Measurements from ENCODE around the gene CLDN19.
A peak's percentile ranks its signal among the peaks of the same experiment; 100 is the strongest.
"Not testable (repeated sequence)": the region's sequence is repeated elsewhere in the genome, so short reads cannot be mapped to it uniquely, and the experiment has no call there.

Gene CLDN19

DNA sequence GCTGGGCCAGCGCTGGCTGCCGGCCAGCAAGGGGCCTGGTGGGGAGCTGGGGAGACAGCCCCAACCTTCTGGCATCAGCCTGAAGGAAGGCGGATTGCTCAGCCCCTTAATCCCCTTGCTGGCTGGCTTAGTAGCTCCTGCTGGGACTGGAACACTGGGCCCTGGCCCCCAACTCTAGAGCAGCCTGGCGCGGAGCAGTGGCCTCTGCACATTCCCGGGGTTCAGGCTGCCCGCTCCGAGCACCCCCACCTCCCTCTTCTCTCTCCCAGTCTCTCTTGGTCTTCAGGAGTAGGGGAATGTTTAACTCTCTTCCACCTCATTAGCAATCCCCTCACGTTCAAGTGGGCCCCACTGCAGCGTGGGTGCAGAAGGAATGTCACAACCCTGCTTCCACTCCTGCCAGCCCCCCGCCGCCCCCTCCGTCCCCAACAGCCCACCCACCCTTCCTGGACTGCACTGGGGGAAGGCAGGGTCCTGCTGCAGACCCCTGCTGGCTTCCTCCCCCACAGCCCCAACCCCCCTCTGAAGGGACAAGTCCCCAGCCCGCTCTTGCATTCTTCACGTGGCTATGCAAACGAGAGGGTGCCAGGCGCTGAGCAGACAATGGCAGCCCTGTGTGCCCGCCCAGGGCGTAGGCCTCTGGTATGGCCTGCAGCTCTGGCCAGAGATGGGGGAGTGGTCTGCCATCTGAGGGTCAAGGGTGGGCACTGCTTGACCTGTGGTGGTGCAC is 980 bp upstream of the CLDN19 start:
- peak in 9 of 51 donors; percentile 5 to 44 (median 23) for DNase-seq

DNA sequence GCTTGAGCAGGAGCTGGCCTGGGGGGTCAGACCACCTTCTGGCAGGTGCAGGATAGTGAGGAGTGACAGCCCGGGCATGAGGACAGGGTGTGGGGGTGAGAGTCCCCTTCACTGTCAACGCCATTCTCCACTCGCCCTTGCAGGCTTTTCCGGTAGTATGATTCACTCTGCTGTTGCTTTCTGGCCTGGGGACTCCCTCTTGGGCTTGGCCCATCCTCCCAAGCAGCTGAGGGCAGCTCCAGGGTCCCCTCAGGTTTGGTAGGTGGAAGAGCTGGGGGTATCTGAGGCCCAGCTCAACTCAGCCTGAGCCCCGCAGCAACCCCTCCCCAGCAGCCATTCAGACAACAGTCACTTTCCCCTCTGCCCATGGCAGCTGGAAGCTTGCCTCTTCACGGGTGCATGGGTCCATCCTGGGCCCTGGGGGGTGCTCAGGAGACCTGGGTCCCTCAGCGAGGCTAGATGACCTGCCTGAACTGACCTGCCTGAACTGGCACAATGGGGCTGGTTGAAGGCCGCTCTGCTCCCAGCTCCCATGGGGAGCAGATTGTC is 1.3 kb downstream of the CLDN19 start:
- no peak for DNase-seq

DNA sequence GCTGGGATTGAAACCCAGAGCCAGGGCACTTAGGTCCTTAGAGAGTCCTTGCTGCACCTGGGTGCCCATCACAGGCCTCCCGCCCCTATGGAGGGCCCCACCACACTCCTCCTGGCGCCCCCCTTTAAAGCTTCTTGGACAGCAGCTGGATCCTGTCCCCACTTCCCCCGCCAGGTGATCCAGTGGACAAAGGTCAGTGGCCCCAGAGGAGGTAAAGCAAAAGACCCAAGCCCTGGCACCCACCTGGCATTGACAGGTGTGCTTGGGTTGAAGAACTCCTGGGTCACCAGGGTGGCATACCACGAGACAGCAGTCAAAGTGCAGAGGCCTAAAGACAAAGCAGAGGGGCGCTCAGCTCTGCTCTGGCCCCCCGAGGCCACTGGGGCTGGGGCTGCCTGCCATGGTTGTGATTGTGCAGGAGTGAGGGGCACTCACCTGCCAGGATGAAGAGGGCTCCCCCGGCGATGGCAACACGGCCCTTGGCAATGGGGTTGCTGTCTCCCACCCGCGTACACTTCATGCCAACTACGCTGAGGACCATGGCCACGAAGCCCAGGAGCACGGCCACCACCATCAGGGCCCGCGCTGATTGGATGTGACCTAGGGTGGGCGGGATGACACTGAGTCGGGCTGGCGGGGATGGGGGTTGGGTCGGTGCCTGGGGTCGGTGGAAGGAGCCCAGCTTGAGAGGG is 1.9 kb downstream of the CLDN19 start:
- DNase-seq = no peak

DNA sequence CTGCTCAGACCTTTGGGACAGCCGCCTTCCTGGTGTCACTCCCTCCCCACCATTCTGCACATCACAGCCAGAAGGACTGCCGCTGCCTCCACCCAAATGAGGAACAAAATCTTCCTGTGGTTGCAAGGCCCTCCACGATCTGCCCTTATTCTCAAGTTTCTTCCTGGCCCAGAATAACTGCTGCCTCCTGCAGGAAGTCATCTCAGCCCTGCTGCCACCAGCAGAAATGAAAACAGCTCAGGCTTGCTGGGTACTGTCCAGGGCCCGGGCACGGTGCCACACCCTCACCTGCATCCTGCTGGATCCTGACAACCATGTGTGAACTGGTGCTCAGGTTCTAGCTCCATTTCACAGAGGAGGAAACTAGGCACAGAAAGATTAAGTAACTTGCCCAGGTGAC is 2.8 kb downstream of the CLDN19 start:
- peak in 6 of 51 donors; percentile 7 to 29 (median 10) for DNase-seq

DNA sequence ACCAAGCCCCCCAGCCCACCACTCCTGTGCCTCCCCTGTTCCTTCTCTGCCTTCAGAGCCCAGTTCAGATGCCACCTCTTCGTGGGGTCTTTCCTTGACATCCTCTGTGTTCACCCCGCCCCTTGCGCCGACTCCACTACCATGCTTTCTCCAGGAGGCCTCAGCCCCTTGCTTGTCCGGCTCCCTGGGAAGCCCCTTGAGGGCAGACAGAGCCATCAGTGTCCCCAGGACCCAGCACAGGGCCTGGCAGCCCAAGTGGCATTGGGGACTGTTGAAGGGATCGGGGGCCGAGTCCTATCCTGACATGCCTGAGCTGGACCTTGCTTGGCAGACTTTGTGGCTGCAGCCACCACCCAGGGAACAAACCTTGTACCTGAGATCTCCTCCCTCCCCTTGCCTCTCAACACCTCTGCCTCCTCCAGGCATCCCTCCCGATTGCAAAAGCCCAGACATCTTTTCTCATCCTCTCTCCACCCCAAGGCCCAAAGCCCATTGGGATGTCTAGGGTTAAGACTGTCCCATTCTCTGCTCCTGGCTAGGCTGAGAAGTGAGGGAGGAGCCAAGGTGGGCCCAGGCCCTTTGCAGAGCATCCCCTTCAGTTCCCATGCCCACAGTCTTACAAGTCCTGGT is 3.4 kb downstream of the CLDN19 start:
- DNase-seq = no peak

DNA sequence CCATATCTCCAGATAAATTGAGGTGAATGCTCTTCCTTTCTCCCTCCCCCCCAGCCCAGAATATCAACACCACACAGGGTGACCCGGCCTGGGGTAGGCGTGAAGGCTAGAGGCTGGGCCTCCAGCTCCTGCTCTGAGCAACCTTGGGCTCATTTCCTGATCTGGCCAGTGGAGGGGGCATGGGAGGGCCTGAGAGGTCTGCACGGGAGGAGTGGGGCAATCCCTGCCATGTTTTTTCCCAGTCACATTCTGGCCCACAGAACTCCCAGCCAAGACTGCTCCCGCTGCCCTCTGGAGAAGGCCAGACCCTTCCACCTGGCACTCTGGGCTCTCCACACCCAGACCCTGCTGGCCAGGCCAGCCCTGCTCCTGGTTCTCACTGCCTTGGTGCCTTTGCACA is 3.9 kb downstream of the CLDN19 start:
- no peak for DNase-seq

DNA sequence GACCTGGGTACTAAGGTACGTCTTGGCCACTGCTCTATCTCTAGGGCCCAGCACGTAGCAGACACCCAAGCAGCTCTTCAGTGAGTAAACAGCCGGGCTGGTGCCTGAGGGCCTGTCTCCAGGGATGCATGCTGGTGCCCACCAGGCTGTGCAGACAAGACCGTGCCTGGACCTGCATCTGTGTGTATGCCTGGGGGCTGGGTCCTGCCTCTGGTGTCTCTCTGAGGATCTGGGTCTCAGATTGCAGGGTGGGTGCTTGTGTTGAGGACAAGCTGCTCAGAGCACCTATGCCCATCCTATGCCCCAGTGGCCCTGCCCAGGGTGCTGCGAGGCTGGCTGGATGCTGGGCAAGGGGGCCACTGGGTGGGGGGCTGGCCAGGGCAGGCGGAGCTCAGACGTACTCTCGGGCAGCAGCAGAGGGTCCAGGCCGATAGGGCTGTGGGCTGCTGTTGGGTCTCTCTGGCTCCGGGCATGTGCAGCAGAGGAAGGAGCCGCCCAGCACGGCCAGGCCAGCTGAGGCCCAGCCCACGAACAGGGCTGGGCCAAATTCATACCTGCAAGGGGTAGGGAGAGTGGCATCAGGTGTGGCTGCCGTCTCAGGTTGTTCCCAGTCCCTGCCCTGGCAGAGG is 4.4 kb downstream of the CLDN19 start:
- DNase-seq = no peak

DNA sequence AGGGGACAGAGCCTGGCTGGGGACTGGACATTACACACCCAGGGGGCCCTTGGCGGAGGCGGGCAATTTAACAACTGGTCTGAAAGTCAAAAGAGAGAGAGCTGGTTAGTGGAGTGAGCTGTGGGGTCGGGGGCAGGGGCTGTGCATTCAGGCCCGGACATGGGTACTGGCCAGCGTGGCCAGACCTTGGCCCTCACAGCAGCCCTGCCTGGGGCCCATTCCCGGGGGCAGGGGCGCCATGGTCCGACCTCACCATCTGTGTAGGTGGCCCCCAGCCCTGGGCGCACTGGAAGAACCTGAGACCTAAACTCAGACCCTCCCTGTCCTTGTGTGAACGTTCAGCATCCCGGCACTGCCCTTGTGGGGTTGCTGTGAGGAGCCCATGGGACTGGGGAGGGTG is 5.0 kb downstream of the CLDN19 start:
- DNase-seq = no peak

DNA sequence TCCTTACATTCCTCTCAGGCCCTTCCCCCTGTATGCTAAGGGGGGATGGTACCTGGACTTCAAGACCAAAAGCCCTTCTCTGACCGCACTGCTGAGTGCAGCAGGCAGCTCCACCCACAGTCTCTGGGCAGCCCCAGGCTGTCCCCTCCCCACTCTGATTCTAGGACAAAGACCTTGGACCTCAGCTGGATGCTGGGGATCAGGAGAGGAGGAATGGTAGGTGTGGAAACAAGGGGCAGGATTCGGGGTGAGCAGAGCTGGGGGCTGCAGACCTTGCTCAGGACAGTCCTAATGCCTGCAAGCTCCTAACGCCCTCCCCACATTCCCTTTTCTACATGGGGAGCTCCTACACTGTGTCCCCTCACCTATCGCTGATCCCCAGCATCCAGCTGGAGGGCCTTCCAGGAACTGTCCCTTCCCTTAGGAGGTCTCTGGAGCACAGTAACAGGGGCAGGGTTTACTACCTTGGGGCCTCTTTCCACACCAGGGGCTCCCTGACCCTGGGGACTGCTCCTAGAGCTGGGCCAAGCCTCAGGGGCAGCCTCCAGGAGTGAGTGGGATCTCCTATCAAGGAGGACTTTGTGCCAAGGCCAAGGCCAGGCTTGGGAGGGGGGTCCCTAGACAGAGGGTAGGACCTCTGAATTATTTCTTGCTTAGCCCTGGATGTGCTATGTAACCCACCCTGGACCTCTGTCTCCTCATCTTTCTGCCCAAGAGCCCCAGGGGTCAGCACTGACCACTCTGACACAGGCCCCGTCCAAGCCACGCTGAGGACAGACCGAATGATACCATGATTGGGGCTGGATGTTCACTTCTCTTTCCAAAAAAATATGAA is 5.6 kb downstream of the CLDN19 start:
- DNase-seq = no peak

DNA sequence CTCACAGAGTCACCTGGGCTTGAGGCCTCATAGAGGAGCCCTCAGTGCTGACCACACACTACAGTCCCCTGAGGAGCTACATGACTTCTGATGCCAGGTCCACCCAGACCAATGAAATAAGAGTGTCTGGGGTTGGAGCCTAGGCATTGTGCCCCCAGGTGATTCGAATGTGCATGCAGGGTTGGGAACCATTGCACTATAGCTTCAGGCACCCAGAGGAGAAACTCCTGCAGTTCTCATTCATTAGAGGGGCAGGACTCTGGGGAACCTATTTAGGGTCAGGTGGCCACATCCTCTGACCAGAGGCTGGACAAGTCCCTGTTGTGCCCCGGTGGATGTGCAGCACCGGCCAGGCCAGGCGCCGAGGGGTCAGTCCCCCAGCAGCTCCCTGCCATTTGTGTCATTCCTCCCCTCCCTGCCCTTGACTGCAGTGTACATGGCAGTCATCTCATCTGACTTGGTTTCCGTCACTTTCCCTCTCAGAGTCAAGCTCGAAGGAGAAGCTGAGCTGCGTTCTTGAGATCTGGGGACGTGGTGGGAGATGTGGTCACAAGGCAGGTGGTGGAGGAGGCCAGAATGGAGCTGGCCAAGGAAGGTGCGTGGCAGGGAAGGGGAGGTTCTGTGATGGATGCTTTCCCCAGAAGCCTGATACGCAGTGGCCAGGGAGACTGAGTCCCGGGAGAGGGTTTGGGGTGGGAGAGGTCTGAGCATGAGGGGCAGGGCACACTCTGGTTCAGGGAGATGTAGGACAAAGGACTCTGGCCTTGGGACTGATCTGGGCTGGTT is 6.4 kb downstream of the CLDN19 start:
- no peak for DNase-seq

DNA sequence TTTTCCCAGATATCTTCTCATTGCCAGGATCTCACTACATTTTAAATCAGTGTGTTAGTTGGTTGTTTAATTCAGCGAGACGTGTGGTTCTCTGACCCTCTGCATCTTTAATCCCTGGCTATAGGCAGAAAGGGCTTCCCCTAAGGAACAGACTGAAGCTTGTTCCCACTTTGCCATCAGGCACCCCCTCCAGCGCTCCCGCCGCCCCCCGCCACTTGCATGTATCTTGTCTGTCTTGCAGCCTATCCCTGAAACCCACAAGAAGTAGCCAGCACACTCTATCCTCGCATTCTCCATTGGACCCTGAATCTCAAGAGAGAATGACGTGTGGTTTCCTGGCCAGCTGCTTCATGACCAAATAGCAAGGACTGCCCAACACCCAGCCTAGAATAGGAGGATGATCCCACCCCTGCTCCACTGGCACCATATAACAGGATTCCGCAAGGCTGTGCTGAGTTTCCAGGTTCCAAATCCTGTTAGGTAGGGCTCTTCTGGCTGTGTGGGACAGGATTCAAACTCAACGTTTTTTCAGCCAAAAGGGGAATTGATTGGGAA is 7.8 kb downstream of the CLDN19 start:
- DNase-seq = no peak

DNA sequence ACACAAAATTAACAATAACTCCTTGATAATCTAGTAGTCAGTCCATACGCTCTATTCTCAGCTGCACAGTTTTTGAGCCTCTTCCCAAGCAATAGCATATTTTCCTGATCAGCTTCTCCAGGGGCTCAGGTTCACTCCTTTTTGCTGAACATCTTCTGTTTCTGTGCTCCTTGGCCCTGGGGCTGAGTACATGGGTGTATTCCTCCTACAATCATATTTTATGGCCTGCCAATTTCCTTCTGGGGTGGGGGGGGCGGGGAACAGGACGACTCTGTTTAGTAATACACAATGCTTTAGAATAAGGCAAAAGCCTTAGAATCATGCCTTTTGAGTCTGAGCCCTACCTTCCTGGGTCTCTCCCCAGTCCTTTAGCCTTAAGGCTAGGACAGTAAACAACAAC is 8.5 kb downstream of the CLDN19 start:
- no peak for DNase-seq

DNA sequence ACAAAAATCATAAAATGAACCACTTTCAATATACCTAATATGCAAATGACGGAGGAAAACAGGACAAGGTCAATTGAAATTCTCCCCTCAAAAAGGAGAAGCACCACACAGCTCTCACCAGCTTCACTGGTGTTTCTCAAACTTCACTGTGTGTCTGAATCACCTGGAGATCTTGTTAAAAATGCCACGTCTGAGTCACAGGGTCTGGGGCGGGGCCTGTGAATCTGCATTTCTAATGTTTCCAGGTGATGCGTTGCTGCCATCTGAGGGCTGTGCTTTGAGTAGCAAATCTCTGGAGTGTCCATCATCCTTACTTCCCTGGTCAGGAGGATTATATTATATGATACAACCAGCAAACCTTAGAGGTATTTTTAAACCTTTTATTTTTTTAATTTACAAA is 9.0 kb downstream of the CLDN19 start:
- no peak for DNase-seq

DNA sequence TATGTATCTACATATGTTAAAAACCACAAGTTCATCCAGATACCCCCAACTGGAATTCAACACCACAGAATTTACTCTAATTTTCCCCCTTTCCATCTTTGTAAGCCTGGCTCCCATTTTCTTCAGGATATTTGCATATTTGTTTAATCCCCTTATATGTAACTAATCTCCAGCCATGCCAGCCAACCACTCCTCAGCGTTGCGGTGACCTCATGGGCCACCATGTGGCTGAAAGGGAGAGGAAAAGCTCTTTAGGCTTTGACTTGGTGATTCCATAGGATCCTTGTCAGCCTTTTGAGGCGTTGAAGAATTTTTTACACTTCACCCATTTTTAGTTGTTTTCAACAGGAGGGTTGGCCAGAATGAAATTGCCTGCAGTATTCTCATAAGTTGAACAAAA is 10.0 kb downstream of the CLDN19 start:
- no peak for DNase-seq

DNA sequence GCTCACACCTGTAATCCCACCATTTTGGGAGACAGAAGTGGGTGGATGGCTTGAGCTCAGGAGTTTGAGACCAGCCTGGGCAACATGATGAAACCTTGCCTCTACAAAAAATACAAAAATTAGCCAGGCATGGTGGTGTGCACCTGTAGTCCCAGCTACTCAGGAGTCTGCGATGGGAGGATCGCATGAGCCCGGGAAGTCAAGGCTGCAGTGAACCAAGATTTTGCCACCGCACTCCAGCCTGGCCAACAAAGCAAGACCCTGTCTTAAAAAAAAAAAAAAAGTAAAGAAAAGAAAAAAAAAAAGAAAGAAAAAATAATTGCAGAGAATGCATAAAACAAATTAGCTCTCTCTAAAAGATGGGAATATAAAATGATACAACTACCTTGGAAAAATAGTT is 14.2 kb downstream of the CLDN19 start:
- not testable (repeated sequence) for DNase-seq

DNA sequence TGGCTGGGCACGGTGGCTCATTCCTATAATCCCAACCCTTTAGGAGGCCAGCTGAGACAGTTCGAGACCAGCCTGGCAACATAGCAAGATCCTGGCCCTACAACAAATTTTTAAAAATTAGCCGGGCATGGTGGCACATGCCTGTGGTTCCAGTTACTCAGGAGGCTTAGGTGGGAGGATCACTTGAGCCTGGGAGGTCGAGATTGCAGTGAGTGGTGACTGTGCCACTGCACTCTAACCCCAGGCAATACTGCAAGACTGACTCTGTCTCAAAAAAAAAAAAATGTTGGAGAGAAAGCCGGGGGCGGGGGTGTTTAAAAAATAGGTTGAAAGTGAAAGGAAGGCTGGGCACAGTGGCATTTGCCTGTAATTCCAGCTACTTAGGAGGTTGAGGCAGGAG is 16.5 kb downstream of the CLDN19 start:
- DNase-seq = no peak

DNA sequence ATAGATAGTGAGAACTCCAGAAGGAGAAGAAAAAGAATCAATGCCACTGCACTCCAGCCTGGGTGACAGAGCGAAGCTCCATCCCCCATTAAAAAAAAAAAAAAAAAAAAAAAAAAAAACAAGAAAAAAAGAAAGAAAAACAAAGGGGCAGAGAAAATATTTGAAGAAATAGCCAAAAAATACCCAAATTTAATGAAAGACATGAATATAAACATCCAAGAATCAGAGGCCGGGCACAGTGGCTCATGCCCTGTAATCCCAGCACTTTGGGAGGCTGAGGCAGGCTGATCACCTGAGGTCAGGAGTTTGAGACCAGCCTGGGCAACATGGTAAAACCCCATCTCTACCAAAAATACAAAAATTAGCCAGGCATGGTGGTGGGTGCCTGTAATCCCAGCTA is 17.6 kb downstream of the CLDN19 start:
- DNase-seq = not testable (repeated sequence)

DNA sequence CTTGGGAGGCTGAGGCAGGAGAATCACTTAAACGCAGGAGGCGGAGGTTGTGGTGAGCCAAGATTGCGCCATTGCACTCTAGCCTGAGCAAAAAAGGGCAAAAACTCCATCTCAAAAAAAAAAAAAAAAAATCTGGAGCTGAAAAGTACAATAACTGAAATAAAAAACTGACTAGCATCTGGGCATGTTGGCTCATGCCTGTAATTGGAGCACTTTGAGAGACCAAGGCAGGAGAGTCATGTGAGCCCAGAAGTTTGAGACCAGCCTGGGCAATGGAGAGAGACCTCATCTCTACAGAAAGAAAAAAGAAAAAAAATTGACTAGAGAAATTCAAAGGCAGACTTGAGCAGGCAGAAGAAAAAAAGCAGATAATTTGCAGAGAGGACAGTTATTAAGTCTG is 18.1 kb downstream of the CLDN19 start:
- DNase-seq = no peak

DNA sequence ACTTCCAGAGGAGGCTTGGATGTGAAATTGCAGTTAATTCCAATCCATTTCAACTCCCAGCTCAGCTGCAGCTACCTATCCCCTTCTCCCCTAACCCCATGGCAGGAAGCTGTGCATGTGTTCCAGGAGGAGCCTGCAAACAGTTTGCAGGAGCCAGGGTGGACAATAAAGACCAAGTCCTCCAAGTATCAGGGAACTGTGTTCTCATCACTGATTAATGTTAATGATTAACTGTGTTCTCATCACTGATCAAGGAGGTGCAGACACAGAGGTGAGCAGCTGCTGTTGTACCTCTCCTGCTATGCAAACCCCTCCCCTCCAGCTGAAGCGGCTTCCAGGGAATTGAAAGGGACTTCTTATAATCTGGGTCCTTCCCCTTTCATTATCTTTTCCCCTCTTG is 19.2 kb downstream of the CLDN19 start:
- DNase-seq = no peak

DNA sequence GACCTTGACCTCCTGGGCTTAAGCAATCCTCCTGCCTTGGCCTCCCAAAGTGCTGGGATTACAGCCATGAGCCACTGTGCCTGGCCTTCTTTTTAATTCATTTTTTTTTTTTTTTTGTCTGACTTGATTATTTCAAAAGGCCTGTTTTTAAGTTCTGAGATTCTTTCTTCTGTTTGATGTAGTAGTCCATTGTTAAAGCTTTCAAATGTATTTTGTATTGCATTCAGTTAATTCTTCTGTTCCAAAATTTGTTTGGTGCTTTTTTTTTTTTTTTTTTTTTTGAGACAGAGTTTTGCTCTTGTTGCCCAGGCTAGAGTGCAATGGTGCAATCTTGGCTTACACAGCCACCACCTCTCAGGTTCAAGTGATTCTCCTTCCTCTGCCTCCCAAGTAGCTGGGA is 25.6 kb downstream of the CLDN19 start:
- not testable (repeated sequence) for DNase-seq

All from hypothalamus (tissue), 51 donors.